Stimulated activated CD8-positive, alpha-beta memory T cell treated with anti-CD3 and anti-CD28 coated beads, Interleukin-2, amount 100 ng/mL, for 1 hour (primary cell): Measurements from ENCODE around the gene ADAMTS10.
"Not testable (repeated sequence)": the region's sequence is repeated elsewhere in the genome, so short reads cannot be mapped to it uniquely, and the experiment has no call there.

Experiments used
- DNase-seq, 2 donors: peaks; one replicate each; pipeline ENCODE4 v3.0.0-alpha.2; 2020; ENCODE audit warnings: low read depth in 2 of 2

The ADAMTS10 gene

DNA sequence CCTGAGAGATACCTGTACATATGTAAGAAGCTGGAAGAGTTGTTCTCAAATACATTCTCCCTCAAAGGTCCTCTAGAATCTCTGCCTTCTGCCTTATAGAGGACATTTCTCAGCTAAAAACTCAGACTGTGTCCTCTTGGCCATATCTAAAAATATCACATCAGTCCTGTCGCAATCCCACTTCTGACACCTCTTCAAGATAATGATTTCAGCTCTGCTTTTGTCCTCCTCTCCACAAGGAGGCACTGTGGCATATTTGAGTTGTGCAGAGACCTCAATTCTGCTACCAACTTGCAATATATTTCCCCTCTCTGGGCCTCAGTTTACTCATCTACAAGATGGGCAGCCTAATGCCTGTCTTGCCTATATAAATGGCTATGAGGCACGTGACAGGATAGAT, 16.6 kb downstream of the ADAMTS10 start:
- no peak for DNase-seq

DNA sequence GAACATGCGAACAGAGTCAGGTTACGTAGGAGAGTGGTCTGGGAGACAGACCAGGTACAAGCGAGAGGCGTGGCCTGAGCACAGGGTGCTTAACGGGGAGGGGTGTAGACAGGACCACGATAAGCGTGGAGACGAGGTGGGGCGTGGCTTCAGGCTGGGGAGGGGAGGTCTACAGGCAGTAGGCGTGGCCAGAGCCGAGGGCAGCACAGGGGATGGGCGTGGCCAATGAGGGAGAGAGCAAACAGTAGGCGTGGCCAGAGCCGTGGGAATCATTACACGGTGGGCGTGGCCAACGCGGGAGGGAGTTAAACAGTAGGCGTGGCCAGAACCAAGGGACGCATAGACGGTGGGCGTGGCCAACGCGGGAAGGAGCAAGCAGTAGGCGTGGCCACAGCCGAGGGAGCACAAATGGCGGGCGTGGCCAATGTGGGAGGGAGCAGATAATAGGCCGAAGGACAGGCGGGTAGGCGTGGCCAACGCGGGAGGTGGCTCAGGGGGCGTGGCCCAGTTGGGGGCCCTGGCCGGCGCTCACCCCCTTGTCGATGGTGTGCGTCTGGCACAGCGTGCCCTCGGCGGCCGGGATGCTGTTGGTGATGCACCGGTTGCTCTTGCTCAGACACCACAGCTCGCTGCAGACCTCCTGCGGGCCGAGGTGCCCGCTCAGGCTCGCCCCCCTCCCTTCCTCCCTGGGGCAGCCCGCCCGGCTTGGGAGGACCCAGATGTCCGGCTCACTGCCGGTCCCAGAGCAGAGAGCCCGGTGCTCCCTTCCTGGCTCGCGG, 18.1 kb downstream of the ADAMTS10 start:
- DNase-seq = peak; percentile 90 to 93

DNA sequence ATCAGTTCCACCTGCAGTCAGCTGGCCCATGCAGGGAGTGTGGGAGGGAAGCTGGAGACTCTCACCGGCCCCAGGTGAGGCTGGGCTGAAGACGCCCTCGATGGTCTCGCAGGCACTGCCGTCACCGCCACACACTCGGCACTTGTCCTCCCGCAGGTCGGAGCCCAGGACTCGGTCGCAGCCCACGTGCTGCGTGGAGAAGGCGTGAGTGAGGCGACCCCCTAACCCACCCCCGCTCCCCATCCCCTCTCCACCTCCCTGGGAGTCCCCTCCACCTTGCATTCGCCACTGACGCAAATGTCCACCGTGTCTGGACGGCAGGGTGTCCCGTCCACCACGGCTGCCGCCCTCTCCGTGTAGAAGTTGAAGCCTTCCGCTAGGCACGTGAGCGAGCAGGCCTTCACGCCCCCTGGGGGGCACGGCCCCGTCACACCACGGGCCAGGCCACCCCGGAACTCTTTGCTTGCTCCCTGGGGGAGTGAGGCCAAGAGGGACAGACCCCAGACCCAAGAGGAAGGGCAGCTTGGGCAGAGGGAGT, 21.3 kb downstream of the ADAMTS10 start:
- no peak for DNase-seq

DNA sequence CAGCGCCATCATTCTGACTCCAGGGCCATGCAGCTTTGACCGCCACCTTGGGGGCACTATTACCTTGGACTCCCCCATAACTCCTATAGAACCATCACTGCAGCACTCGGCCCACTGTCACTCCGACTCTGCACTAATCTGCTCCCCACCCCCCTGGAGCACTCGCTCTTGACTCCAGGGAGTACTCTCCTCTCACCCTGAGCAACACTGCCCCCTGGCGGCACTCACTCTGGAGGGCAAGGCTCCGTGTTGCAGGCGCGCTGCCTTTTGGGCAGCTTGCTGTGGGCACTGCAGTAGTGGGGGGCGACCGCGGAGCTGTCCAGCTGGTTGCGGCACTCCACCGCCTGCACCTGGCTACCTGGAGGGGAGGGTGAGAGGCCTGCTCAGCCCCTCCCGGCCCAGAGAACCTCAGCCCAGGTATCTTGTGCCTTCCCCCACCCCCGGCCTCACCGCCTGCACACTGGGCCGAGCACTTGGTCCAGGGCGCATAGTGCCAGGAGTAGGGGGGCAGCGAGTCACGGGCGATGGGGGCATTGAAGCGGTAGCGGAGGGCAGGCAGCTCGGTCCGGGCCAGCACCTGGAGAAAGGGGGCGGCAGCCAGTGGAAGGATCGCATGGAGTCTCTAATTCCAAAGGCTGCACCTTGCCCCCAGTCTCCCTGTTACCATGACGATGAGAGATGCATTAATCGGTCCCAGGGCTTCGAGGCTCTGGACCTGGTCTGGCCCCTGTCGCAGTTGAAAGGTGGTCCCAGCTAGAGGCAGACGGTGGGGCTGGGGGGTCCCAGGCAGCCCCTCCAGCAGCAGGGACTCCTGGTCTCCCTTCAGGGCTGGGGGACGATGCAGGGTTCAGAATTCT, 24.4 kb downstream of the ADAMTS10 start:
- peak in 1 of 2 donors; percentile 47 for DNase-seq

GRCh38 chr19:8584965-8585893, 25.3 kb downstream of the ADAMTS10 start:
- no peak for DNase-seq

DNA sequence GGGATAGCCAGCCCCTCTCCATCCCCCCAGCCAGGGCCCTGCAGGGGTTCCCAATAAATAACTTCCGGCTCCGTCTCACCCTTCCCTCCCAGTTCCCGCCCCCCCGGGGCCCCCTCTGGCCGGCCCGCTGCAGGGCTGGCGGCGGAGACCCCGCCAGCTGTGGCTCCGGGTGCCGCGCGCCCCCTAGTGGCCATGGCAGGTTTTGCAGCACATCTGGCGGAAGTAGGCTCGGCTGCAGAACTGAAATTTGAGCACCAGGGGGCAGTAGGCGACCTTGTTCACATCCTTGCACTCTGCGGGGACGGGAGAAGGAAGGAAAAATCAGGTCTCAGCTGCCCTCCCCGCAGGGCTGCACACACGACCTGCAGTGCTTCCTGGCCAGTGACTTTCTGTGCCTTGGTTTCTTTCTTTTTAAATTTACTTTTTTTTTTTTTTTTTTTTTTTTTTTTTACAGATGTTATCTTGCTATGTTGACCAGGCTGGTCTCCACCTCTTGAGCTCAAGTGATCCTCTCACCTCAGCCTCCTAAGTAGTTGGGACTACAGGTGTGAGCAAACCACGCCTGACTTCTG, 29.7 kb downstream of the ADAMTS10 start:
- peak; percentile 71 to 74 for DNase-seq

DNA sequence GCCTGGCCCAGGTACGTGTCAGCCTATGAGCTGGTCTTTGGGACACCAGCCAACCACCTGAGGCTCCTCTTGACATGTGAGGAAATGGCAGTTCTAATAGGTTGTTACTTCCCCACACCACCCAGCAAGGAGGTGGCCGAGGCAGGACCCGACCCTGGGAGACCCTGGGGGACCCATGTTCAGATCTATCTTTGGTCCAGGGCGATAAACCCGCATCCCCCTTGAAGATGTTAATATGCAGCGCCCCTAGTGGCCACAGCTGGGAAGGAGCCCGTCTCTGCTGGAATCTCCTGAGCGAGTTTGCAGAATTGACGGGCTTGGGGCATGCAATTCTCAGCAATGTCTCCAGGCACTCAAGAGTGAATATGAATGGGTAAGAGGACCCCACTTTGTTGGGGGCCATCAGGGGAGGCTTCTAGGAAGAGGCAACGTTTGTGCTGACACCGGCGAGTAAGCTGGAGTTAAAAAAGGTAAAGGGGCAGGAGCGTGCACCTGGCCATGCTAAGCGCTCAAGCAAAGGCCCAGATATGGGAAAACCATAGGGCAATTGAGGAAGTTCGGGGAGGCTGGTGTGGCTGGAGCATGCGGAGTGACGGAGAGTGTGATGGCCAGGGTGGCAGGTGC, 31.8 kb downstream of the ADAMTS10 start:
- peak; percentile 67 to 70 for DNase-seq

- no peak for DNase-seq
Measured at GRCh38 chr19:8577741-8578140, 32.8 kb downstream of the ADAMTS10 start.

- DNase-seq = no peak
Measured at GRCh38 chr19:8577247-8577646, 33.3 kb downstream of the ADAMTS10 start, which contains the start of gene MYO1F. MYO1F (minus strand) TSS chr19:8577442; CDS start chr19:8577309, 133 bp downstream.

DNA sequence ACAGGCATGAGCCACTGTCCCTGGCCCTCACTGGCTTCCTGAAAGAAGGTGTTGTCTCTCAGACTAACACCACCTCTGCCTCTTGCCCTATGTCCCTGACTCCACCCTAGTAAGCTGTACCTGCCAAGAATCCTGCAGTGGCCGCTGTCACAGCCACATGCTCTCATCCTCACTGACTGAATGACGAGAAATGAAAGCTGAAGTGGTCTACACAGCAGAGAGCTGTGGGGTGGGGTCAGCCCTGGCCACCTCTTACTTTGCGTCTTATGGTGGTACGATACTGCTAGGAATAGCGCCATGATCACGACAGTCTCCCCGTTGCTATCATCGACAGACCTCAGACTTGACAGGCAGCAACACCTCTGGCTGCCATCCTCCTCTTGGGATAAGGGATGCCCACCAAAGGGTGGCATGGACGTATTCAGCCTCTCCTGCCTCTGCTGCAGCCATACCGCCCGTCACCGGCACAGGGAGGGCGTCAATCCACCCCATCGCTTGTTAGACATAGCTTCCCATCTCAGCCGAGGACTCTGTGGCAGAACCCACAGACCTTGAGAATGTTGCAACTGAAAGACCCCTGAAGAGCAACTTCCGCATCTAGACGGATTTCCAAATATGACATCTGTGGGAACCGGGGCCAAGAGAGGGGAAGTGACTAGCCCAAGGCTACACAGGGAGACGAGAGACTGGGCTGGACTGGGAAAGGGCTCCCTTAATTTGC, 34.1 kb downstream of the ADAMTS10 start:
- no peak for DNase-seq

DNA sequence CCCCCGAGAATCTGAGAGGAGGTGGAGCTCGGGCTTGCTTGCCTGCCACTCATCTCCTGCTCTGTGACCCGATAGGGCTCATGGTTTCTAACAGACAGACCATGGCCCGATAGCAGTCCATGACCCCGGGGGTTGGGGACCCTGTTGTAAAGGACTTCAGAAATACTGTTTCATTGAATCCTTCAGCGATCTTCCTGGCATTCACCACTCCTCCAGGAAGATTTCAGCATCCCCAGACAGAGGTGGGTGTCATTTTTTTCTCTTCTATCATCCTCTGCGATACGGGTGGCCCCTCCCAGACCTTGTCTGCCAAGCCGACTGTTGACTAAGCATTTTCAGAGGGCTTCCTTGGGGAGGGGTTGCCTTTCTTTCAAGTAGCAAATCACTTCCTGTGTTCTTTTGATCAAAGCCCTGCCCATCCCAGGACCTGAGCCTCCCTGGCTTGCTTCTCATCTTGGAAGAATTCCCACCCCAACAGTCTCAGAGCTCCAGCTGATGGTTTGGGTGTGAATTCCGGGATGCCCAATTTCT, 35.0 kb downstream of the ADAMTS10 start:
- DNase-seq = no peak

GRCh38 chr19:8574619-8574922, 35.9 kb downstream of the ADAMTS10 start:
- not testable (repeated sequence) for DNase-seq

- DNase-seq = no peak
Measured at GRCh38 chr19:8573316-8573715, 37.2 kb downstream of the ADAMTS10 start.

GRCh38 chr19:8571006-8571411, 39.5 kb downstream of the ADAMTS10 start:
- peak in 1 of 2 donors; percentile 35 for DNase-seq

DNA sequence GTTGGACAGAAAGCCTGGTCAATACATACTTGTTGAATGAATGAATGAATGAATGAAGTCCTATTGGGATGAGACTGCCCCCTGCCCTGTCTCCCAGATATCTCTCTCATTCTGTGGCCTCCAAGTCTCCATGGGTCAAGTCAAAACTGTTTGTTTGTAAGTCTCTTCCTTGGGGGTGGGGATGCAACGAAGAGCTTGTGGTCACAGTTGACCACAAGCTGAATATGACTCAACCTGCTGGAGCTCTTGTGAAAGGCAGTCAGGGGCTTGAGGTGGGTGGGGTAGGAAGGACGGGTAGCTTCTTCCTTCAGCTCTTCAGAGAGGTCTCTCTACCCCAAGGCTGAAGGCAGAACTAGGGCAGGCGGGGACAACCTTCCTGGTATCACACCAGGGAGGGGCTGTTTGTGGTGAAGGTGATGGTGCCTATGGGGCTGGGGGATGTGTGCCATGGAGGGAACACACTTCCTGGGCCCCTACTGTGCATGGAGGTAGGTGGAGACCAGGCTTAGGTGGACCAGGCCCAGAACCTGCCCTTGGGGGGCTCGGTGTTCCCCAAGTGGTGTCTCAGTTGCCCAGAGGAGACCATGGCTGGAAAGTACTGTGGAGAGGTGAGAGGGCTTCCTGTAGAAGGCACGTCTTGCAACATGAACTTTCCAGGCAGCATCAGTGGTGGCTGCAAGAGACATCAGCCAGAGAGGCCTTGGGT, 41.3 kb downstream of the ADAMTS10 start:
- DNase-seq = peak; percentile 53 to 56

DNA sequence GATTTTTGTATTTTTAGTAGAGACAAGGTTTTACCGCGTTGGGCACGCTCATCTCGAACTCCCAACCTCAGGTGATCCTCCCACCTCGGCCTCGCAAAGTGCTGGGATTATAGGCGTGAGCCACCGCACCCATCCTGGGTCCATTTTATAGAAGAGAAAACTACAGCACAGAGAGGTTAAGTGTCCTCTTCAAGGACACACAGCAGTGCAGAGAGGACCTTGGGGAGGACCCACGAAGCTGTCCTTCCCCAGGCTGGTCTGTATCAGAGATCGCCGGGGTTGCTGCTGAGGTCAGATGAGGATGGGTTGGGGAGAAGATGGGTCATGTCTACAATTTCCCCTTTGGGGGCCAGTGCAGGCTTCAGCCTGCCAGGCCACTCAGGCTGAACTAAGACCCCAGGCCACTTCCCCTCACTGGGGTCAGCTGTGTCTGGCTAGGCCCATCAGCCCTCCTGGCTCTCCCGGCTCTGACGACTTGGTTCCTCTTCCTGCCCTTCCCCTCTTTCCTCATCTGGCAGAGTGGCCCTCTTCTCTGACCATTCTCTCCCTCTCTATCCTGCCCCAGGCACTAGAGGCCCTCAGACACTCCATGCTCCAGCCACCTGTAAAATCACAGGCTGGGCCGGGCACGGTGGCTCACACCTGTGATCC, 42.9 kb downstream of the ADAMTS10 start:
- DNase-seq = no peak

DNA sequence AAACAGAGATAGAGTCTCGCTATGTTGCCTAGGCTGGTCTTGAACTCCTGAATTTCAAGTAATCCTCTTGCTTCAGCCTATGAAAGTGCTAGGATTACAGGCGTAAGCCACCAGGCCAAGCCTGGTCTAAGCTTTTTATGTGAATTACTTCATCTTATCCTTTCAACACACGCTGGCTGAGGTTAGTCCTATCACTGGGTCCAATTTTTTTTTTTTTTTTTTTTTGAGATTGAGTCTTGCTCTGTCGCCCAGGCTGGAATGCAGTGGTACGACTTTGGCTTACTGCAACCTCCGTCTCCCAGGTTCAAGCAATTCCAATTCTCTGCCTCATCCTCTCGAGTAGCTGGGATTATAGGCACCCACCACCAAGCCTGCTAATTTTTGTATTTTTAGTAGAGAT, 43.7 kb downstream of the ADAMTS10 start:
- DNase-seq = no peak

DNA sequence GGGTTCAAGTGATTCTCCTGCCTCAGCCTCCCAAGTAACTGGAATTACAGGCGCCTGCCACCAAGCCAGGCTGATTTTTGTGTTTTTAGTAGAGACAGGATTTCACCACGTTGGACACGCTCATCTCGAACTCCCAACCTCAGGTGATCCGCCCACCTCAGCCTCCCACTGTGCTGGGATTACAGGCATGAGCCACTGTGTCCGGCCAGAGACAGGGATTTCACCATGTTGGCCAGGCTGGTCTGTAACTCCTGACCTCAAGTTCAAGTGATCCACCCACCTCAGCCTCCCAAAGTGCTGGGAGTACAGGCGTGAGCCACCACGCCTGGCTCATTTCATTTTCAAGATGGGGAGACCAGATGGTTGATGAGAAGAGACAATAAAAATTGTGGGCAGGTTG, 45.6 kb downstream of the ADAMTS10 start:
- DNase-seq = not testable (repeated sequence)
